ENCODE data around the gene CPT2.

DNA sequence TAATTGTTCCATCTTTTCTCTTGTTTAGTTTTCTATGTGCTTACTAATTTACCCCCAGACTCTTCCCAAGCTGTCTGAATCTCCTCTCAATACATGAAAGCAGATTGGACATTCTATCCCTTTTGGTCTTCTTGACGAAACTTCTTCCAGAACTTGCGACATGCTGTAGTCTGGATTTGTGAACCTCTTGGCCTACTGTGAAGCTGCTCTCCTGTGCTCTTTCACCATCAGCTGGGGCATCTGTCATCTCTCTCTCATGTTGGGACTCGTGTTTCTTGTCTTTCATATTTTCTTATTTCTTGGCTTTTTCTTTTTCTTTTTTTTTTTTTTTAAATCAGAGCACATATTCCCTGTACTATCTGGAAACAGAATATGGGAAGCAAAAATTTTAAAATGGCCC lies 6.8 kb downstream of the CPT2 start:
- TF ChIP-seq POLR2A (IDR thresholded peaks at IDR 0.05) (no peak), CTCF (IDR thresholded peaks at IDR 0.05) (no peak)
